SK-N-SH (cell line): Measurements from ENCODE around the gene STAP2. TPM values are rescaled to one million over a fixed set of nuclear protein-coding genes. Genes with fewer than 3 reads are reported as not detected.

Experiments
- CTCF ChIA-PET: fragments of 300-600, 350-600 bp; formaldehyde crosslinking; extraction: SDS; loops from one replicate; lab custom pipeline; 2021; lab: Yijun Ruan, JAX
- POLR2A ChIA-PET: fragments of 350-600 bp; sonication (Branson Sonifier 250); formaldehyde crosslinking; extraction: SDS; loops from one replicate; lab custom pipeline; 2020; ENCODE audit warnings: antibody characterized with exemption, inconsistent platforms; lab: Yijun Ruan, JAX
- DNase-seq: peaks from one replicate; pipeline ENCODE4 v3.0.0; 2012
- H2AFZ ChIP-seq: fragments of 200-600 bp; sonication (generic); 2 replicates; pipeline ENCODE4 v1.8.1; 2016; ENCODE audit warnings: antibody characterized with exemption, mild to moderate bottlenecking, low read depth
- H3F3A ChIP-seq: fragments of 200-600 bp; sonication (generic); replicated peaks from 2 replicates; pipeline ENCODE3; 2016; ENCODE audit warnings: antibody characterized with exemption, mild to moderate bottlenecking; ENCODE audit not compliant: insufficient read depth
- H3K27ac ChIP-seq, 2 experiments: fragments of 200-500 bp in 1 of 2; fragments of 200-600 bp in 1 of 2; sonication (Bioruptor generic) in 1 of 2; sonication (generic), shearing (Covaris generic) in 1 of 2; 2 replicates each; pipeline versions ENCODE4 v1.5.1 to v1.6.1; 2014 to 2016; ENCODE audit warnings: low read depth in 2 of 2, inconsistent platforms in 1 of 2, low read length in 1 of 2, mild to moderate bottlenecking in 1 of 2, mixed read lengths in 1 of 2
- H3K27me3 ChIP-seq: fragments of 200-600 bp; sonication (generic), shearing (Covaris generic); 2 replicates; pipeline ENCODE4 v1.6.1; 2016; ENCODE audit warnings: mixed run types; ENCODE audit not compliant: insufficient read depth
- H3K36me3 ChIP-seq, 2 experiments: fragments of 200-500 bp in 1 of 2; fragments of 200-600 bp in 1 of 2; sonication (Bioruptor generic) in 1 of 2; sonication (generic) in 1 of 2; replicated peaks in 1 of 2; 2 replicates each; pipeline versions ENCODE3 to v1.5.1; 2014 to 2016; ENCODE audit warnings: low read length in 1 of 2, mild to moderate bottlenecking in 1 of 2; ENCODE audit not compliant: insufficient read depth in 2 of 2, control insufficient read depth in 1 of 2
- H3K4me1 ChIP-seq, 2 experiments: fragments of 200-500 bp in 1 of 2; fragments of 200-600 bp in 1 of 2; sonication (Bioruptor generic) in 1 of 2; sonication (generic), shearing (Covaris generic) in 1 of 2; 2 replicates each; pipeline versions ENCODE4 v1.5.1 to v1.6.1; 2014 to 2016; ENCODE audit warnings: low read depth in 1 of 2, low read length in 1 of 2, mixed run types in 1 of 2; ENCODE audit not compliant: insufficient read depth in 2 of 2, control insufficient read depth in 1 of 2
- H3K4me2 ChIP-seq: fragments of 200-600 bp; sonication (generic), shearing (Covaris generic); 2 replicates; pipeline ENCODE4 v1.6.1; 2017; ENCODE audit warnings: mixed run types
- H3K4me3 ChIP-seq, 2 experiments: fragments of 200-500 bp in 1 of 2; fragments of 200-600 bp in 1 of 2; sonication (Bioruptor generic) in 1 of 2; sonication (generic), shearing (Covaris generic) in 1 of 2; 2 replicates each; pipeline versions ENCODE4 v1.5.1 to v1.8.1; 2014 to 2016; ENCODE audit warnings: low read depth in 2 of 2, inconsistent platforms in 1 of 2, low read length in 1 of 2, mild to moderate bottlenecking in 1 of 2, mixed read lengths in 1 of 2, moderate library complexity in 1 of 2
- H3K79me2 ChIP-seq: fragments of 200-600 bp; sonication (generic); 2 replicates; pipeline ENCODE4 v1.8.1; 2017; ENCODE audit warnings: mild to moderate bottlenecking; ENCODE audit not compliant: insufficient read depth
- H3K9ac ChIP-seq: fragments of 200-600 bp; sonication (generic); 2 replicates; pipeline ENCODE4 v1.6.1; 2017; ENCODE audit warnings: mixed run types
- H3K9me2 ChIP-seq: fragments of 200-600 bp; sonication (generic); 2 replicates; pipeline ENCODE4 v1.6.1; 2017; ENCODE audit warnings: mixed run types
- H3K9me3 ChIP-seq: fragments of 200-600 bp; sonication (generic); 2 replicates; pipeline ENCODE4 v1.6.1; 2017; ENCODE audit warnings: mixed run types, mild to moderate bottlenecking, moderate library complexity
- H4K20me1 ChIP-seq: fragments of 200-600 bp; sonication (generic); 2 replicates; pipeline ENCODE4 v1.6.1; 2017; ENCODE audit warnings: mild to moderate bottlenecking, mixed run types; ENCODE audit not compliant: insufficient read depth
- CHD2 ChIP-seq: fragments of 150-350 bp; IDR thresholded peaks from 2 replicates; pipeline ENCODE4 v1.6.1; 2018; ENCODE audit warnings: low read length; ENCODE audit not compliant: partially characterized antibody
- ELF1 ChIP-seq: IDR thresholded peaks from 2 replicates; pipeline ENCODE4 v1.4.0; 2012
- EP300 ChIP-seq, 2 experiments: IDR thresholded peaks; 2 replicates each; pipeline versions ENCODE4 v1.4.0 to v1.6.1; 2012; ENCODE audit warnings: borderline replicate concordance in 1 of 2, low read depth in 1 of 2, low read length in 1 of 2
- EZH2phosphoT487 ChIP-seq: fragments of 200-600 bp; sonication (generic); IDR thresholded peaks from 2 replicates; pipeline ENCODE4 v1.6.1; 2017; ENCODE audit warnings: low read depth, mixed run types, mild to moderate bottlenecking, antibody characterized with exemption, moderate library complexity, borderline replicate concordance
- FOXJ3 ChIP-seq: sonication (generic); formaldehyde crosslinking; IDR thresholded peaks from 2 replicates; pipeline ENCODE4 v1.5.1; 2020; ENCODE audit warnings: mild to moderate bottlenecking, missing genetic modification reagents
- FOXM1 ChIP-seq: IDR thresholded peaks from 2 replicates; pipeline ENCODE4 v1.4.0; 2012; ENCODE audit warnings: low read depth, mild to moderate bottlenecking
- GATA2 ChIP-seq: sonication (generic); formaldehyde crosslinking; IDR thresholded peaks from 2 replicates; pipeline ENCODE4 v1.5.0; 2020; ENCODE audit warnings: mild to moderate bottlenecking, missing genetic modification reagents
- JUND ChIP-seq: IDR thresholded peaks from 2 replicates; pipeline ENCODE4 v1.4.0; 2012
- MEF2A ChIP-seq: IDR thresholded peaks from 2 replicates; pipeline ENCODE4 v1.4.0; 2012; ENCODE audit warnings: low read depth, borderline replicate concordance
- MXI1 ChIP-seq: IDR thresholded peaks from 2 replicates; pipeline ENCODE4 v1.6.1; 2012; ENCODE audit warnings: mild to moderate bottlenecking, low read depth, low read length, improper control_type of control experiment
- NRF1 ChIP-seq: IDR thresholded peaks from 2 replicates; pipeline ENCODE4 v1.6.1; 2012; ENCODE audit warnings: low read depth, mild to moderate bottlenecking, low read length
- RAD21 ChIP-seq: IDR thresholded peaks from 2 replicates; pipeline ENCODE4 v1.6.1; 2012; ENCODE audit warnings: mild to moderate bottlenecking, low read length
- RCOR1 ChIP-seq: fragments of 150-350 bp; IDR thresholded peaks from 2 replicates; pipeline ENCODE4 v1.6.1; 2017; ENCODE audit warnings: antibody characterized with exemption, low read length
- RFX5 ChIP-seq: IDR thresholded peaks from 2 replicates; pipeline ENCODE4 v1.6.1; 2012; ENCODE audit warnings: mild to moderate bottlenecking, improper control_type of control experiment, low read length
- RXRA ChIP-seq: IDR thresholded peaks from 2 replicates; pipeline ENCODE4 v1.4.0; 2012; ENCODE audit warnings: low read depth, mild to moderate bottlenecking, borderline replicate concordance
- SIN3A ChIP-seq: IDR thresholded peaks from 2 replicates; pipeline ENCODE4 v1.6.1; 2012; ENCODE audit warnings: low read depth, mild to moderate bottlenecking, low read length, moderate library complexity, borderline replicate concordance
- SMC3 ChIP-seq: IDR thresholded peaks from 2 replicates; pipeline ENCODE4 v1.6.1; 2012; ENCODE audit warnings: low read depth, low read length, improper control_type of control experiment
- TEAD4 ChIP-seq: IDR thresholded peaks from 2 replicates; pipeline ENCODE4 v1.4.0; 2012; ENCODE audit warnings: mild to moderate bottlenecking, borderline replicate concordance; ENCODE audit not compliant: insufficient read depth
- WGBS: methylation state at CpG from one replicate; pipeline ENCODE4 v1.1.6; 2017; ENCODE audit warnings: low lambda C conversion rate; 5-methylcytosine and 5-hydroxymethylcytosine counted together
- polyA plus RNA-seq, 3 experiments: library from polyadenylated mRNA; depleted of rRNA; stranded (reverse); fragments of >200 nt; gene quantifications; 2 replicates each; pipeline ENCODE4 v1.2.3, GENCODE V29; 2012
- TF ChIP-seq, protein P1 (sequence below): fragments of 150-350 bp; IDR thresholded peaks from 2 replicates; pipeline ENCODE4 v1.6.1; 2016; ENCODE audit warnings: mild to moderate bottlenecking, low read depth, low read length
- TF ChIP-seq, protein P2 (sequence below): IDR thresholded peaks from 2 replicates; pipeline ENCODE4 v1.4.0; 2012; ENCODE audit warnings: low read depth, borderline replicate concordance
- TF ChIP-seq, protein P3 (sequence below): fragments of 200-600 bp; sonication (generic); IDR thresholded peaks from 2 replicates; pipeline ENCODE4 v1.6.1; 2017; ENCODE audit warnings: antibody characterized with exemption, mild to moderate bottlenecking, moderate library complexity
- TF ChIP-seq, protein P4 (sequence below): fragments of 150-350 bp; IDR thresholded peaks from 2 replicates; pipeline ENCODE4 v1.6.1; 2017; ENCODE audit warnings: antibody characterized with exemption, low read length, low read depth, borderline replicate concordance
- TF ChIP-seq, protein P5 (sequence below): IDR thresholded peaks from 2 replicates; pipeline ENCODE4; 2012

Gene STAP2
- polyA plus RNA-seq, 1 of the 3 experiments (the other 2 are of a cell fraction) = 7.6 TPM

DNA sequence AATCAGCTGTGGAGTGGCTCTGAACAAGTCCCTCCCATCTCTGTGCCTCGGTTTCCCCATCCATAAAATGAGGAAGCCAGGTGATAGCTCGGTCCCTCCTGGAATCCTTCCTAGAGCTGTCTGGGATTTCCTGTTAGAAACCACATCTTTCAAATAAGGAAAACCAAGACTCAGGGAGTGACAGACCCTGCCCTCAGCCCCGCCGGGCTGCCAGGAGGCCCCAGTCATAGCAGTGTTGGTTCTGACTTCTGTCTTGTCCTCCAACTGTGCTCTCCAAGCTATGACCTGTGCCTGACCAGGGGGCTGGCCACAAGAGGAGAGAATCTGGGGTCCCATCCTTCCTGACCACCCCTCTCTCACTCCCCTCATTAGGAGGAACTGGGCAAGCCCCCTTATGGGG, 60.6 kb downstream of the STAP2 start (continued):
- TF ChIP-seq, protein P1, sequence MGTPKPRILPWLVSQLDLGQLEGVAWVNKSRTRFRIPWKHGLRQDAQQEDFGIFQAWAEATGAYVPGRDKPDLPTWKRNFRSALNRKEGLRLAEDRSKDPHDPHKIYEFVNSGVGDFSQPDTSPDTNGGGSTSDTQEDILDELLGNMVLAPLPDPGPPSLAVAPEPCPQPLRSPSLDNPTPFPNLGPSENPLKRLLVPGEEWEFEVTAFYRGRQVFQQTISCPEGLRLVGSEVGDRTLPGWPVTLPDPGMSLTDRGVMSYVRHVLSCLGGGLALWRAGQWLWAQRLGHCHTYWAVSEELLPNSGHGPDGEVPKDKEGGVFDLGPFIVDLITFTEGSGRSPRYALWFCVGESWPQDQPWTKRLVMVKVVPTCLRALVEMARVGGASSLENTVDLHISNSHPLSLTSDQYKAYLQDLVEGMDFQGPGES = no peak
- TF ChIP-seq EZH2phosphoT487 = no peak
- TF ChIP-seq, protein P2, sequence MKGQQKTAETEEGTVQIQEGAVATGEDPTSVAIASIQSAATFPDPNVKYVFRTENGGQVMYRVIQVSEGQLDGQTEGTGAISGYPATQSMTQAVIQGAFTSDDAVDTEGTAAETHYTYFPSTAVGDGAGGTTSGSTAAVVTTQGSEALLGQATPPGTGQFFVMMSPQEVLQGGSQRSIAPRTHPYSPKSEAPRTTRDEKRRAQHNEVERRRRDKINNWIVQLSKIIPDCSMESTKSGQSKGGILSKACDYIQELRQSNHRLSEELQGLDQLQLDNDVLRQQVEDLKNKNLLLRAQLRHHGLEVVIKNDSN = no peak
- TF ChIP-seq, protein P3, sequence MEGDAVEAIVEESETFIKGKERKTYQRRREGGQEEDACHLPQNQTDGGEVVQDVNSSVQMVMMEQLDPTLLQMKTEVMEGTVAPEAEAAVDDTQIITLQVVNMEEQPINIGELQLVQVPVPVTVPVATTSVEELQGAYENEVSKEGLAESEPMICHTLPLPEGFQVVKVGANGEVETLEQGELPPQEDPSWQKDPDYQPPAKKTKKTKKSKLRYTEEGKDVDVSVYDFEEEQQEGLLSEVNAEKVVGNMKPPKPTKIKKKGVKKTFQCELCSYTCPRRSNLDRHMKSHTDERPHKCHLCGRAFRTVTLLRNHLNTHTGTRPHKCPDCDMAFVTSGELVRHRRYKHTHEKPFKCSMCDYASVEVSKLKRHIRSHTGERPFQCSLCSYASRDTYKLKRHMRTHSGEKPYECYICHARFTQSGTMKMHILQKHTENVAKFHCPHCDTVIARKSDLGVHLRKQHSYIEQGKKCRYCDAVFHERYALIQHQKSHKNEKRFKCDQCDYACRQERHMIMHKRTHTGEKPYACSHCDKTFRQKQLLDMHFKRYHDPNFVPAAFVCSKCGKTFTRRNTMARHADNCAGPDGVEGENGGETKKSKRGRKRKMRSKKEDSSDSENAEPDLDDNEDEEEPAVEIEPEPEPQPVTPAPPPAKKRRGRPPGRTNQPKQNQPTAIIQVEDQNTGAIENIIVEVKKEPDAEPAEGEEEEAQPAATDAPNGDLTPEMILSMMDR = no peak
- TF ChIP-seq MXI1 = no peak
- TF ChIP-seq RAD21 = no peak; the same call in 1 of the 2 replicates

DNA sequence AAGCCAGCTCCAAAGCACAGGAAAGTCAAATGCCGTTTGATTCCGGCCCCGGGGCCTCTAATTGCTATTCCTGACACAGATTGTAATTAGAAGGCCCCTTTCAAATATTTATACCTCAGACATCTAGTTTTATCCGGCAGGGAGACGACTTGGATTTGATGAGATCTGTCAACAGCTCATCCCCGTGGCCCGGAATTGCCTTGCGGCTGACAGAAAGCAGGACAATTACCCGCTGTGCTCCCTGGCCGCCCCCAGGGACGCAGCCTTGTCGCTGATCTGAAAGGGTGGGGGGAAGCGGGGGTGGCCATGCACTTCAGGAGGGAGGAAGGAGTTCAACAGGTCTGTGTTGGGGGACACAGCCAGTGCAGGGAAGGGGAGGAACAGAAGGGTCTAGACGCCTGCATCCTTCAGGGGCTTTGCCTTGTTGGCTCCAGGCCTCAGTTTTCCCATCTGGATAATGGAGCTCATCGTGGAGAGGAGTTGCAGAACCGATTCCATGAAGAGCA, 61.4 kb downstream of the STAP2 start:
- Histone ChIP-seq H3K4me2 (no peak overlapping the region), H3K4me1 (peaks cover 0 to 19% of the 10 kb centered on the region in 2 experiments; a peak in 1 of 4 replicates), H3F3A (no peaks in the 10 kb centered on the region), H2AFZ (no peak overlapping the region), H3K9me3 (no peaks in the 10 kb centered on the region), H3K27me3 (peaks cover 12% of the 10 kb centered on the region), H4K20me1 (no peaks in the 10 kb centered on the region), H3K9ac (no peak overlapping the region), H3K9me2 (no peaks in the 10 kb centered on the region), H3K27ac (peak overlapping the region in 1 of 2 experiments; percentile 99; a peak in 2 of 4 replicates), H3K36me3 (no peaks in the 10 kb centered on the region), H3K79me2 (no peaks in the 10 kb centered on the region), H3K4me3 (no peak overlapping the region)
- 33% methylated on average over 14 of the region's 16 CpGs for WGBS
- ChIA-PET POLR2A (interaction anchor here (0.6 to 3.3 kb wide), 10 partner anchors 9 to 512 kb away, joined by 3 to 32 read pairs (median 3); partner anchors contain the start of genes MPND and YJU2), CTCF (interaction anchor here (1.1 to 7.0 kb wide), 8 partner anchors 10 to 123 kb away, joined by 3 to 60 read pairs (median 10); partner anchors contain the start of genes MPND and SH3GL1)
- DNase-seq = peak; percentile 69
- TF ChIP-seq EP300 (IDR thresholded peaks at IDR 0.05; ENCODE audit: borderline replicate concordance in 1 of 2, low read depth in 1 of 2, low read length in 1 of 2) (peak in 1 of 2 experiments; percentile 83; a peak in 2 of 4 replicates), SMC3 (no peak), MEF2A (no peak), MXI1 (peak; percentile 58; the same call in 1 of the 2 replicates), SIN3A (no peak), CHD2 (no peak), NRF1 (no peak), ELF1 (no peak), TEAD4 (no peak), FOXJ3 (CRISPR knock-in tag) (peak; percentile 84), FOXM1 (no peak), RCOR1 (peak; percentile 48; the same call in 1 of the 2 replicates), GATA2 (CRISPR knock-in tag) (peak; percentile 89), RFX5 (no peak), RAD21 (no peak), RXRA (no peak), JUND (no peak)
- TF ChIP-seq, protein P3 = no peak
- TF ChIP-seq, protein P4, sequence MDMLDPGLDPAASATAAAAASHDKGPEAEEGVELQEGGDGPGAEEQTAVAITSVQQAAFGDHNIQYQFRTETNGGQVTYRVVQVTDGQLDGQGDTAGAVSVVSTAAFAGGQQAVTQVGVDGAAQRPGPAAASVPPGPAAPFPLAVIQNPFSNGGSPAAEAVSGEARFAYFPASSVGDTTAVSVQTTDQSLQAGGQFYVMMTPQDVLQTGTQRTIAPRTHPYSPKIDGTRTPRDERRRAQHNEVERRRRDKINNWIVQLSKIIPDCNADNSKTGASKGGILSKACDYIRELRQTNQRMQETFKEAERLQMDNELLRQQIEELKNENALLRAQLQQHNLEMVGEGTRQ = no peak
- TF ChIP-seq, protein P5, sequence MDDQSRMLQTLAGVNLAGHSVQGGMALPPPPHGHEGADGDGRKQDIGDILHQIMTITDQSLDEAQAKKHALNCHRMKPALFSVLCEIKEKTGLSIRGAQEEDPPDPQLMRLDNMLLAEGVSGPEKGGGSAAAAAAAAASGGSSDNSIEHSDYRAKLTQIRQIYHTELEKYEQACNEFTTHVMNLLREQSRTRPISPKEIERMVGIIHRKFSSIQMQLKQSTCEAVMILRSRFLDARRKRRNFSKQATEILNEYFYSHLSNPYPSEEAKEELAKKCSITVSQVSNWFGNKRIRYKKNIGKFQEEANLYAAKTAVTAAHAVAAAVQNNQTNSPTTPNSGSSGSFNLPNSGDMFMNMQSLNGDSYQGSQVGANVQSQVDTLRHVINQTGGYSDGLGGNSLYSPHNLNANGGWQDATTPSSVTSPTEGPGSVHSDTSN = no peak
